Renal pelvis (tissue), 4 donors: Measurements from ENCODE around the gene DPP10. TPM values are rescaled to one million over a fixed set of nuclear protein-coding genes. Genes with fewer than 3 reads are reported as not detected.

Experiments used
- DNase-seq: peaks from one replicate; pipeline ENCODE4 v3.0.0-alpha.2; 2013
- polyA plus RNA-seq, 3 donors: library from polyadenylated mRNA; unstranded; fragments of 120-200 nt; gene quantifications; one replicate each; pipeline ENCODE4 v1.2.1, GENCODE V29; 2013; ENCODE audit not compliant: insufficient read length in 3 of 3

DPP10 gene
- polyA plus RNA-seq, 3 donors = 8.5 to 12.1 (median 10.2) TPM

DNA sequence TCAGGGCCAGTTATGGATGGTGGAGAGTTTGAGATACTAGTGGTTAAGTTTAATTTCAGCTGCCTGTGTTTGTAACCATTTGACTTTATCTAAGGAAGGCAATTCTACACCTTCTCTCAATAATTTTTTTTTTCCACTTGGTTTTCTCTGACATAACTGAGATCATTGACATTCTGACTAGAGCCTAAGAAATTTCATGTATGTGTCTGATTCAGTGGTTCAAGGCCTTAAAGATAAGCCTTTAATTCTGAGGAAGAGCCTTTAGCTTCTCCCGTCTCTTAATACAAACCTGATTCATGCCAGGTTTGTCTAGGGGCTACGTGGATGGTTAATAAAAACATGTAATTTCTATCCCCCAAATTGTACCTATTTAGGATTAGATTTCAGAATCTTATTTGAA, 971.4 kb downstream of the DPP10 start:
- DNase-seq = no peak

DNA sequence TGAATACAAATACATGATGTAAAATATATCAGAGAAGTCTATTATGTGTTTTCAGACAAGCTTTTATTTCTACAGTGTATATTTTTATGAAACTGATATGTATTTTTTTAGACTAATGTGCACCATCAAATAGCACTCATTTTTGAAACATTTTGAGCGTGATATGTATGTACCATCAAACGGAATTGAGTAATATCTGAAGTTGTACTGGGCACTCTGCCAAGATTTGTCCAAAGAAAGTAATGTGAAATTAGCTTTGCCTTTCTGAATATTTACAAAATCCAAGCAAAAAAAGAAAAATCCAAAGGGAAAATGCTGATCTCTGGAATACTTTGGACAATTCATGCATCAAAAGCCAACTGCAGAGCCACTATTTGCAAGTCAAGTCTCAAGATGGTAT, 972.0 kb downstream of the DPP10 start:
- no peak for DNase-seq

DNA sequence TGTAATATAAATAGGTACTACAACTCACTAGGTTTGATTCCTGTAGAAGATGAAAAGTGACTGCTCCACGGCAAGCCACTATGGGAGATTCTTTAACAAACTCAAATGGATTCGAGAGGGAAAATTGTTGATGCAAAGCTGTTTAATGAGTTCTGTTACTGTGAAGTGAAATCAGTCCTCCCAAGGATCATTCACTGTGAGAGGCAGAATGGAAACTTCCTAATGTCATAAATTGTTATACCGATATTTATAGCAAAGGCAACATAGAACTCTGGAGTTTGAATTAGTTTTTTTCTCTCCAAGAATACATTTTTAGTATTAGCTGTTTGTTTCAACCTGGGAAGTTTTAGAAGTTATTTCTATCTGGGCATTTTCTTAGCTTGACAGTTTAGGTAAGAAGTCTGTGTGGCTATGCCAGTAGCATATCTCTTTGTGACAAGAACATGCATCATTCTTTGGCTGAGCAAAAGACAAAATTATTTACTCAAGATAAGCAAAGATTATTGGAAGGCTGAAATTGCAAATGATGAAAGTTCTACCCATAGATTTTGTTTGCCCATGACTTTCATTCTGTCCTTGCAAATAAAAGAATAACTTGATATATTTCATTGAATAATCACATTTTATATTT, 979.7 kb downstream of the DPP10 start:
- no peak for DNase-seq

DNA sequence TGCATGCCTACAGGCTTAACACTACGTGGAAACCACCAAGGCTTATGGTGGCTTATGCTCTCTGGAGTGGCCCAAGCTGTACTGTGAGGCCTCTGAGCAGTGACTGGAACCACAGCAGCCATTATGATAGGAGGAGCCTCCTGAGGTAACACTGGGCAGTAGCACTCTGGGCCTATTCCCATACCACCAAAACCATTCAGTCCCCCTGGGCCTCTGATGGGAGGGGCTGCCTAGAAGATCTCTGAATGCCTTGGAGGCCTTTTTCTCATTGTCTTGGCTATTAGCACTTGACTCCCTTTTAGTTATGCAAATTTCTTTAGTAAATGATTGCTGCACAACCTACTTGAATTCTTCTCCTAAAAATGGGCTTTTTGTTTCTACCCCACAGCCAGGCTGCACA, 985.0 kb downstream of the DPP10 start:
- DNase-seq = no peak

DNA sequence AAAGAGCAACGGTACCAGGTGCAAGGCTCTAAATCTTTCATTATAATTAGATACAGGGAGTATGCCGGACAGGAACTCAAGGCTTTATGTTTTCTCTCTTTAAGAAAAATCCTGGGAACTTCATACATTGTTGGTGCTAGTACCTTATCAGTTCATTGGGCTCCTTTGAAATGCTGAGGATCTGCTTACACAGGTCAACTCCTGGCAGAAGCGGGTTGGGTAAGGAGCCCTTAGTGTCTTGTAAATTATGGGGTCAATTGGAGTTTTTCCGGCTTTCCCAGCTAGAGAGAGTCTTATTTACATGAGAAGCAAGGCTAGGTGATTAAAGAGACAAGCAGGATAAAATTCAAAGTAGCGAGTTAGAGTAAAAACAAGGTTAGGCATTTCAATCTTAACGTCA, 998.3 kb downstream of the DPP10 start:
- DNase-seq = peak; percentile 56

DNA sequence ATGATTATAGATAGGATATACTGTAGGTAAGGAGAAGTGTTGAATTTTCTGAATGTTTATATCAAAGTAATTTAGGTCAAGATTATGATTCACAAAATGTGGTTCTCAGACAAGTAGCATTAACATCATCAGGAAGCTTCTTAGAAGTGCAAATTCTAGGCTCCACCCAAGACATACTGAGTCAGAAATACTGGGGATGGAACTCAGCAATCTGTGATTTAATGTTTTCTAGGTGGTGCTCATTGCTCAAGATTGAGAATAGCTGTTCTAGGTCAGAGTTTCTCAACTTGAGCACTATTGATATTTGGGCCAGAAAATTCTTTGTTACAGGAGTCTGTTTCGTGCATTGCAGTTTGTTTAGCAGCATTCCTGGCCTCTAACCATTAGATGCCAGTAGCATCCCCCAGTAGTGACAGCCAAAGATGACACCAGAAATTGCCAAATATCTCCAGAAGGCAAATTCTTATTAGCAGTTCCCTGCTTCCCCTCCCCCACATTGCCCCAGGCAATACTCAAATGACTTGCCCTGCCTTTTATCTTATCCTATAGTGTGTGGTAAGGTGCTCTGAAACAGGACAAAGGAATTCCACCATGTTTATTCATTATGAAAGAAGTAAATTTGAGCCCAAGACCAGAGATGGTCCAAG, 1001.2 kb downstream of the DPP10 start:
- DNase-seq = no peak

DNA sequence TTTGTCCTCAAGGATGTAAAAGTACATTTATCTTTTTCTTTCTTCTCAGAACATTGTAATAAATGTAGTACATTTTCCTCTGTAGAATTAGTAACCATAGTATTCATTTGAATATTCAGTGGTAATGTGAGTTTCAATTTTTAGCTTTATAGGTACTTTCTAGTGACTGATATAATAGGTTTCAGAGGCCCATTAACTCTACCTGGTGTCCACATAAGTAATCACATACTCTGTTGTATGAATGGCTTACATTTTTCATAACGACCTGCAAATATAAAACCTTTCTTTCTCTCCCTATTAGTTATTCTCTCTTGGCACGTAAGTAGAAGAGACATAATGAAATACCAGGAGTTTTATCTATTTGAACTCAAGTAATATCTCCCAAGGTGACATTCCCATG, 1017.6 kb downstream of the DPP10 start:
- DNase-seq = no peak

DNA sequence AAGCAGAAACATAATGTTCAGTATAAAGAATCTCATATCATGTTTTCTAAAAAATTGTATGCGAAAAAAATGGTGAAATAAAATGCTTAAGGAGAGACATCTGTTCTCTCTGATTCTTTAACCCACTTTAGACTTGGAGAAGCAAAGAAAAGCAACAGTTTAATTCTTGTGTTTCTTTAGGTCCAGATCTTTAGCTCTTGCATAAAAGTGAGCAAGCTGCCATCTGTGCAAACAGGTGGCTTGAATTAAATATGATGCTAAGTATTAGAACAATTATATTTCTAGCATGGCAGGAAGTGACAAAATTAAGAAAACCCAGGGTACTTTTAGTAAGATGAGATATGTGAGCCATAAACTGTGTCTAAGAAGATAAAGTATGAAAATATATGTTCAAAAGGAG, 1038.3 kb downstream of the DPP10 start:
- DNase-seq = no peak

DNA sequence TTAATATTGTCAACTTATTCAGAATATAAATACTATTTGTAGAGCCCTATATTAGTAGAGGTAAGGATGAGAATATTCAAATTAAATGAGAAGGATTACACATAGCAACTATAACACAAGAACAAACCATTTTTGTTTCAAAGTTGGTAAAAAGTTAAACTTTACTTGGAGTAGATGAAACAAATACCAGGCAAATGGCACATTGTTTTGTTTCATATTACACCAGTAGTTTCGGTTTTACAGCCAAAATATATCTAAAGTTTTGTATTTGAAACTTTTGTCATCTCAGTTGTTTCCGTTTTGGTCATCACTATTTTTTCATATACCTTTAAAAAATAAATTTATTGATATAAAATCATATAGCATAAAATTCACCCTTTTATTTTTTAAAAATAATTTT, 1039.4 kb downstream of the DPP10 start:
- DNase-seq = no peak

DNA sequence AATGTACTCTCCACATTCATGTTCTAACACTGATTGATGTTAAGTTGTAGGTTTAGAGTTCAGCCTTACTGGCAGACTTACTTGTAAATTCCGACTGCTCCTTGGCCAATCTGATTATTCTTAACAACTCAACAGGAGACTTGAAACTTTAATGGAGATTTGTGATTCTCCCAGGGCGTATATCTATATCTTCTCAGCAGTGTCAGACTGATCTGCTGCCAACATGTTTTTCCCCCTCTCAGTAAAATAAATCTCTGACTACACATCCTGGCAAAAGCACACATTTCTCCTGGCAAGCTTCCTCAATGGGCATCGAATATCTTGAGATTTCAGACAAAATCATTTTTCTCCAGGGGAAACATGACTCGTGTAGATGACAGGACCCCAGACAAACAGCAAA, 1041.2 kb downstream of the DPP10 start:
- DNase-seq = no peak

DNA sequence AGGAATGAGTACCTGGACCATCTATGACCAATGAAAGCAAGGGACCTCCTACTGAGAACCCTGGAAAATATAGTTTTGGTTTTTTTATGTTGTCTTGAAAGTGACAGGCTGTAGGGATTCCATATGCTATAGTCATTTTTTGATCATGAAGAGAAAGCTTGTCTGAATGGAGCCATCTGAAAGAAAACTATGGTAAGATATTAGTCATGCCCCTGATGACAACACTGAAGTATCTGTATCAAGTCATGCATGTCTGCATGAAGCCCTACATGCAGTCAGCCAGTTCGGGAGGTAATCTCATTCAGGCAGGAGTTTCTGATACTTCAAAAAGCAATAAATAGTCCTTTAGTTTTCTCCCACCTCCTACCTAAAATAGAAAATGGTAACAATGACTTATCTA, 1042.0 kb downstream of the DPP10 start:
- no peak for DNase-seq

DNA sequence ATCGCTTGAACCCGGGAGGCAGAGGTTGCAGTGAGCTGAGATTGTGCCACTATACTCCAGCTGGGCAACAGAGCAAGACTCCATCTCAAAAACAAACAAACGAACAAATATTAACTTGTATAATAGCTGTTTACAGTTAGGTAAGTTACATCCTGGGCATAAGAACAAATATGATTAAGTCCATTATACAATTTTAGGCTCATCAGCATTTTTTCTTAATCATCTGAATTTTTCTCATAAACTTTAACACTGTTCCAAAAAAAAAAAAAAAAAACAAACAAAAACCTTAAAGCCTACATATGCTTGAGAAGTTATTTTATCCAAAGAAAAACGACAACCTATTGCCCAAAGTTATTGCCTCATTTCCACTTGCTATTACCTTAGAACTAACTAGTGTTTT, 1042.5 kb downstream of the DPP10 start:
- DNase-seq = no peak

DNA sequence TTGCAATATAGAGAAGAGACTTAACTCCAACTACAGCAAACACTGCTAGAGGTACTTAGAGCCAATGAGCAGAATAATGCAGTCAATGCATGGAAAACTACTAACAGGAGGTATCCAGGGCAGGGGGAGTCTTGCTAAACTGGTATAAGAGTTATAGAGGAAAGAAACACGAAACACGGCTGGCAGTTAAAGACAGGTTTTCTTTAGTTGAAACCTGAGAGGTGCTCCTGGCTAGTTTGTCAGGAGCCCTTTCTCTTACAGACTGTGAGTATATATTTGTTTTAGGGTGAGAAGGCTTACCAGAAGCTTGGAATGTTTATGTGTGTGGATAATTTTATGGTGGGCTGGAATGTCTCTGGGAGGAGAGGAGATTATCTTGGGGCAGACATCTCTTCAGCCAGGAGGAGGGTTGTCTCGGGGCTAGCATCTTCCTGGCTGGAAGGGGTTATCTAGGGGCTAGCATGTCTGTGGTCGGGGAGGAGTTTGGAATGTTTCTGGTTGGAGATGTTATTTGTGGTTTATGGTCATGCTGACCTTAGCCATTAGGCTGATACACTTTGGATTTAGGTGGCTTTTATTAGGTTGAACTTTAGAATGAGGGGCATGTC, 1048.8 kb downstream of the DPP10 start:
- peak; percentile 29 for DNase-seq

DNA sequence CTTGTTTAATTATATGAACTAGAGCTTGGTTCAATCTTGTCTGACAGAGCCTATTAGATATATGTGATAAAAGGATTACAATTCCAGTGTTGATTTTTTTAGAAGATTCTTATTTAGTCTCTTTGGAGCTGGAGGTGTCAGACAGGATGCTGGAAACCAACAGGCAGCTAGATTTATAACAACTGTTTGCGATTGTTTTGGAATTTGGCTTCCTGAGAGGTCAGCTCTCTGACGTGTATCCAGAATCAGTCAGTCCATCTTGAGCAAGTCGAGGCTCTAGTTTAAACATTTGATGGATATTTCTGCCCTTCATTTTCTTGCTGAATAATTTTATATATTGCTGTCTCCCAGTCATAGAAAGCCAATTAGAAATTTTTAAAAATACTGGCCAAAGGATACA, 1062.9 kb downstream of the DPP10 start:
- no peak for DNase-seq

DNA sequence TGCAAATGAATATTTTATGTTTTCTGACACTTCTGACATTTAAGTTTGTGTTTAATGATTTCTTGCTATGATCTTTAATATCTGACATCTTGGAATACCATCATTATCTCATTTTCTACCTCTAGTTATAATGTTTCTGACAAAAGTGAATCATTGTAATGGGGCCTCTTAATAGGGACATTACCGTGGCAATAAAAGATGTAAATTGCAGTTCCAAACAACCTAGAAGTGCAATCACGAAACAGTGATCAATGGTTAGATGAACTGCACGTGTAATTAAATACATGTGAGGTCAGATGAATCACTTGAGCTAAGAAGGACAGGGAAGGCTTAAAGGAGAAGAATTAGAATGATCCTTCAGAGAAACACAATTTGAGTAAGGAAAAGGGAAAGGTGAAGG, 1078.3 kb downstream of the DPP10 start:
- DNase-seq = no peak

DNA sequence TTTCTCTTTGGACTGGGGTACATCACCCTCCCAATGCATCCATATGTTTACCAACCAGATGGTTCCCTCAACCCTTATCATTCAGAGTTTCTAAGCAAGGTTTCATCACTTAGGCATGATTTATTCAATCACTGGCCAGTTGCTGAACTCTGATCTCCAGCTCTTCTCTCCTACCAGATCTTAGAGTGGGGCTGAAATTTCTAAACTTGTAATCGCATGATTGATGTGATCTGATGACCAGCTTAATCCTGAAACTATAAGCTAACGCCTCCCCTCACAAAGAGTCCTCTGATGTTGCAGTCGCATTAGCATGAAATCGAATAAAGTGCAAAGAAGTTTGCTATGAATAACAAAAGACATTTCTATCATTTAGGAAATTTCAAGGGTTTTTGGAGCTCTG, 1082.0 kb downstream of the DPP10 start:
- no peak for DNase-seq

DNA sequence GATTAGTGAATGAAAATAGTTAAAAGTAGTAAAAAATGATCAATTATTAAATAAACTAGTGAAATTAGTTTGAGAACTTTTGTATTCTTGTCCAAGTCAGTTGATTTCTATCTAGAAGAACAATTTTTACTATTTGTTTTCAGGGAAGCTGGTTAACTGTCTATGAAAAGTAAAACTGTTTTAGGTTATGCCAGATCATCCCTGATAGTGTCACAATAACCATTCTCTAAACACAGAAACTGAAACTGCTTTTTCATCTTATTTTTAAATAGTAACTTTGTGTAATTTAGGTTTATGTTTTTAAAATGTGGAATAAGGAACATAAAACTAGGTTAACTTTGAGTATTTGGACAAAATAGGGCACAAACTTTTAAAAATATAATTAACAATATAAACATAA, 1087.2 kb downstream of the DPP10 start:
- no peak for DNase-seq

DNA sequence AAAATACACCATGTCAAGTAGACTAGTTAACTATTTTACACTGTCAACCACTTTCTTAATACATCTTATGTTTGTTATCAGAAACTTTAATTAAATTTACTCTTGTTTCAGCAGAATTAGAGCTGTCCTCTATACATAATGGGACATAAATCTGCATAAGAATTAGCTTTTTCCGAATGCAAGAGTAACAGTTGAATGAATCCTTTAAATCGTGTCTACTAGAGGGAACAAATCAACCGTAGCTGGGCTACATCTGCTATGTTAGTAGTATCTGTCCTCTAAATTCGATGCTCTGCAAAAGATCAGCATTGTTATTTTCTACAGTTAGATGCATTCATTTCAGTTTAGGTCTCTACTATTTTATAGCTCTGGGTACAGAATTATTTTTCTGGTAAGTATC, 1090.6 kb downstream of the DPP10 start:
- no peak for DNase-seq

DNA sequence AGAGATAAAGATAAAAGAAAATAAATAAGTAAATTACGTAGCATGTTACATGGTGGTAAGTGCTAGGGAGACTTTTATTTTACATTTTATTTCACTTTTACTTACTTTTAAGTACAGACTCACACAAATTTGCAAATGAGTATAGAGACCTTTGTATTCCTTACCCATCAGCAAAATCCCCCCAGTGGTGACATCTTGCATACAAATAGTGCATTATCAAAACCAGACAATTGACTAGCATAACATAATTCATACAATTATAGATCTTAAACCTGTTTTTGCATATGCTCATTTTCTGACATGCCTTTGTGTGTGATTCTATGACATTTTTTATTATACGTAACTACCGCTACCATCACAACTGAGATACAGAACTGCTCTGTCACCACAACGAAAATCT, 1099.4 kb downstream of the DPP10 start:
- DNase-seq = no peak

DNA sequence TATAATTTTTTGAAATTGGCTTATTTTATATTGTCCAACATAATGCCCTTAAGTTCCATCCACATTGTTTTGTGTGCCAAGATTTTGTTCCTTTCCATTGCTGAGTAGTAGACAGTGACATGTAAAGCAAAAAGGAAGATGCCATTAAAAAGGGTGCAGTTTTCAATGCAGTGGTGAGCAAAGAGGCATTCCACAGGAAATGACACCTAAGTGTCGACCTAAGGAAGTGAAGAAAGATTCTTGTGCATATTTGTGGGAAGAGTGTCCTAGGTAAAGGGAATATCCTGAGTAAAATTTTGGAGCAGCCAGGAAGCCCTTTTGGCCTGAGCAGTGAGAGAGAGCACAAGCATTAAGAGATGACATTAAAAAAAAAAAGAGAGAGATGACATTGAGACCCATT, 1099.9 kb downstream of the DPP10 start:
- no peak for DNase-seq

DNA sequence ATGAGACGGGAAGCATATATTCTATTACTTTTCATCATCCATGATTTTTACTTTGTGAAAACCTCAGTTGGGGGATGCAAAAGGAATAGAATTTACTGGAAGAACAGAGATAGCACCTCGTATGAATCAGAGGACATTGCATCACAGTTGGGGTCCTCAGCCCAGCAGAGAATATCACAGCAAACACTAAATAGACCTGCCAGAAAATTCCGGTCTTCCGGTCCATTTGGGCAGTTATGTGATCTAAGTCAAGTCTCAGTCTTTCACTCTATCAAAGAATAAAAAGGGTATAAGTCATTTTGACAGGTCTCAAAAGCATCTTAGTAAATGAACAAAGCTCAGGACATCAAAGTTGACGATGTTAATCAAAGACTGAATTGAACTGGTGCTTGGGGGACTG, 1100.6 kb downstream of the DPP10 start:
- no peak for DNase-seq

DNA sequence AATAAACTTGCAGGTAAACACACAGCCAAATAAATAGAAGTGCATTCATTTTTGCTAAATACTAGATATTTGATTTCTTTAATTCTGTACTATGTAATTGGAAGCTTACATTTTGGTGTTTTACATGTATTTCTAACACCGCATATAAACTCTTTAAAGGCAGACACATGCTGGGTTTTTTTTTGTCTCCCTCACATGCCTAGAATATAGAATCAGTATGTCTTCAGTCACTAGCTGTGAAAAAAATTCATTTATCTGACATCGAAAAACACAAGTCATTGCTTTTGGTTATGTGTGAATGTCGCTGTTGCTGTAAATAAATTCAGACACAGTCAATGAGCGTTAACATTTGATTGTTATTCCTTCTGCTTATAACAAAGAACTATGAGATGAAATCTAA, 1101.0 kb downstream of the DPP10 start:
- DNase-seq = no peak

DNA sequence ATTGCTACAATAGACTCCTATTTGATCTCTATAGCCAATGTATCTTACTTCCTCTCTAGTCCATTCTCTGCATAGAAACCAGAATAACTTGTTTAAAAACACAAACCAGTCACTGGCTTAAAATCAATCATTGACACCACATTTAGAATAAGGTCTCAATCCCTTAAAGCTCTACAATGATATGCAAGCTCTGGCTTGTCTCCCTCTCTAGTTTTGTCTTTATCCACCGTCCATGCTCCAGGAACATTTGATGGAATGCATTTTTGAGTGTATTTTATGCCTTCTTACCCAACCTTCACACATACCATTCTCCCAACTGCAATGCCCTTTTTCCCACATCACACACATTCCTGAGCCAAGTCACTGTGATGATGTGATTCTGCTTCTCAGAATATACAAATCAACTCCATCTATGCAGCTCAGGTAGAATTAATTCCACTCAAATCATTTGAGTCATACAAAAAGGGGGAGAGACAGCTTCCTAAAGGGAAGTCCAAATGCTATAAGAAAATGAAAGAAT, 1107.2 kb downstream of the DPP10 start:
- no peak for DNase-seq

DNA sequence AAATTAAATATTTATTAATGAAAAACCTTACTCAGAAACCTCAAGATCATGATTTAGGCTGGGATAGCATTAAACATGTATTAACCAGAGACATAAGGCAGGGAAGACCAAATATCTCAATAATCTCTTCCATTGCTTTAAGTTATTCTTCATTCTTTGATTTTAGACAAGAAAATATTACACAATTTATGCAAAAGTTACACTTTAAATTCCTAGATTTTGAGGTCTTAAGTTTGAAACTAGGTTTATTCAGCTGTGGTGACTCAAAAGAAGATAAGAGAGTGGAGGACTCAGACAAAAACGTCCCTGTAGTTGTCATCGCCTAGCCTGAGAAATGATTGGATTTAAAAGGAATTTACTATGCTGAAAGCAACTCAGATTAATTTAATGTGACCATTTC, 1110.3 kb downstream of the DPP10 start:
- no peak for DNase-seq
